NB4 (cell line): Measurements from ENCODE around the gene SUSD4.

Source experiments
- POLR2A ChIP-seq: IDR thresholded peaks from 2 replicates; pipeline ENCODE4 v1.6.1; 2011; ENCODE audit warnings: mild to moderate bottlenecking; ENCODE audit not compliant: insufficient read length; ENCODE audit errors: extremely low read depth
- TF ChIP-seq, protein P1 (sequence below): IDR thresholded peaks from one replicate; pipeline ENCODE4 v1.5.1; 2012; ENCODE audit warnings: low read depth, low read length
- TF ChIP-seq, protein P2 (sequence below): IDR thresholded peaks from 2 replicates; pipeline ENCODE4 v1.6.1; 2011; ENCODE audit warnings: low read depth, low read length

DNA sequence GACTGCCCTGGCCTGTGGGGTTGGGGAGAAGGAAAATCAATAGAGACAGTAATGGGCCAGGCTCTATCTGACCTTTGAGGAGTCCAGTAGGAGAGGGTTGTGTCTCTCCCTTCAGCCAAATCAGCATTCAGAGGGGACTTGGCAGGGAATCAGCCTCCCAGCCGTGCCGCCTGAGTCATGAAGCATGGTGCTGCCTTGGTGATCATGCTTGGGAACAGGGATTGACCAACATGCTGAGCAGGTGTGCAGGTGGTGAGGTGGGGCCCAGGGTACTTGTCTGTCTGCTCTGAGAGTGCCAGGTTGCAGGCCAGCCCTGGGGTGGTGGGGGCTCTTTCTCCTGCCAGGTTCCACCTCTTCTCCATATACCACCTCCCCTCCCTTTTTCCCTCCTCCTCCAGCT lies 162.0 kb downstream of the SUSD4 start:
- TF ChIP-seq, protein P1, sequence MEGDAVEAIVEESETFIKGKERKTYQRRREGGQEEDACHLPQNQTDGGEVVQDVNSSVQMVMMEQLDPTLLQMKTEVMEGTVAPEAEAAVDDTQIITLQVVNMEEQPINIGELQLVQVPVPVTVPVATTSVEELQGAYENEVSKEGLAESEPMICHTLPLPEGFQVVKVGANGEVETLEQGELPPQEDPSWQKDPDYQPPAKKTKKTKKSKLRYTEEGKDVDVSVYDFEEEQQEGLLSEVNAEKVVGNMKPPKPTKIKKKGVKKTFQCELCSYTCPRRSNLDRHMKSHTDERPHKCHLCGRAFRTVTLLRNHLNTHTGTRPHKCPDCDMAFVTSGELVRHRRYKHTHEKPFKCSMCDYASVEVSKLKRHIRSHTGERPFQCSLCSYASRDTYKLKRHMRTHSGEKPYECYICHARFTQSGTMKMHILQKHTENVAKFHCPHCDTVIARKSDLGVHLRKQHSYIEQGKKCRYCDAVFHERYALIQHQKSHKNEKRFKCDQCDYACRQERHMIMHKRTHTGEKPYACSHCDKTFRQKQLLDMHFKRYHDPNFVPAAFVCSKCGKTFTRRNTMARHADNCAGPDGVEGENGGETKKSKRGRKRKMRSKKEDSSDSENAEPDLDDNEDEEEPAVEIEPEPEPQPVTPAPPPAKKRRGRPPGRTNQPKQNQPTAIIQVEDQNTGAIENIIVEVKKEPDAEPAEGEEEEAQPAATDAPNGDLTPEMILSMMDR, result no peak
- TF ChIP-seq, protein P2, sequence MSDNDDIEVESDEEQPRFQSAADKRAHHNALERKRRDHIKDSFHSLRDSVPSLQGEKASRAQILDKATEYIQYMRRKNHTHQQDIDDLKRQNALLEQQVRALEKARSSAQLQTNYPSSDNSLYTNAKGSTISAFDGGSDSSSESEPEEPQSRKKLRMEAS, result no peak
- TF ChIP-seq POLR2A, result no peak
